SHP77 treated with DMSO at 0.1 percent for 48 hours (cell line): ENCODE results near the gene DCST1.

Source experiments
- DNase-seq: peaks from one replicate; lab custom pipeline; 2025; lab: John Stamatoyannopoulos, UW

DCST1 gene

DNA sequence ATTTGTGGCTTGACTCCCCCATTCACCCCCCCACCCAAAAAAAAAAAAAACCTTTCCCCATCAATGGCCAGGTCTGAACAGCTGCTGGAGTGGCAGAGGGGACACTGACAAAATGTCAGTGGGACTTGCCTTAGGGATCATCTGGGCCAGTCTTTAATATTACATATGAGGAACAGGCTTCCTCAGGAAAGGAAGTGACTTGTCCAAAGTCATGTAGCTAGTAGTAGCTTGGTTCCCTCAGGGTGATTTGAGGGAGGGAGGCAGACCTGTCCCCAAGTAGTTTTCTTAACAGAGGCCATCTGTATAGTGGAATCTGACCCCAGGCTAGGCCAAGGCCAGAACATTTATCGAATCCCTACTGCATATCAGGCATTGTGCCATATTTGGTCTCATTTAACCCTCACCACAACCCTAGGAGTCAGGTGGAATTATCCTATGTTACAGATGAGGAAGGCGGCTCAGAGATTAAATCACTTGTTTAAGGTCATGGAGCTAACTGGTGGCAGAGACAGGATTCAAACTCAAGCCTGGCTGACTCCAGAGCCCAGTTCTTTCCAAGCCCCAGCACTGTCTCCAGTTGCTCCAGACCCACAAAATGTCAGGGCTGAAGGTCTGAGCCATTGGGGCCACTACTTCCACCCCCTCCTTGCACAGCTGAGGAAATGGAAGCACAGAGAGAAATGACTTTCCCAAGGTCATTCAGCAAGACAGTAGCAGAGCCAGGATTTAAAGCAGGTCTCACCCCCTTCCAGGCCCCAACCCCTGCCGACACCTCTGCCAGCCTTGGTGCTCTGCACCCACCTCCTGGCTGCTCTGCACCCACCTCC is 20.6 kb upstream of the DCST1 start:
- no peak for DNase-seq

- DNase-seq = no peak
Observed at GRCh38 chr1:155013632-155014031, 20.0 kb upstream of the DCST1 start.

DNA sequence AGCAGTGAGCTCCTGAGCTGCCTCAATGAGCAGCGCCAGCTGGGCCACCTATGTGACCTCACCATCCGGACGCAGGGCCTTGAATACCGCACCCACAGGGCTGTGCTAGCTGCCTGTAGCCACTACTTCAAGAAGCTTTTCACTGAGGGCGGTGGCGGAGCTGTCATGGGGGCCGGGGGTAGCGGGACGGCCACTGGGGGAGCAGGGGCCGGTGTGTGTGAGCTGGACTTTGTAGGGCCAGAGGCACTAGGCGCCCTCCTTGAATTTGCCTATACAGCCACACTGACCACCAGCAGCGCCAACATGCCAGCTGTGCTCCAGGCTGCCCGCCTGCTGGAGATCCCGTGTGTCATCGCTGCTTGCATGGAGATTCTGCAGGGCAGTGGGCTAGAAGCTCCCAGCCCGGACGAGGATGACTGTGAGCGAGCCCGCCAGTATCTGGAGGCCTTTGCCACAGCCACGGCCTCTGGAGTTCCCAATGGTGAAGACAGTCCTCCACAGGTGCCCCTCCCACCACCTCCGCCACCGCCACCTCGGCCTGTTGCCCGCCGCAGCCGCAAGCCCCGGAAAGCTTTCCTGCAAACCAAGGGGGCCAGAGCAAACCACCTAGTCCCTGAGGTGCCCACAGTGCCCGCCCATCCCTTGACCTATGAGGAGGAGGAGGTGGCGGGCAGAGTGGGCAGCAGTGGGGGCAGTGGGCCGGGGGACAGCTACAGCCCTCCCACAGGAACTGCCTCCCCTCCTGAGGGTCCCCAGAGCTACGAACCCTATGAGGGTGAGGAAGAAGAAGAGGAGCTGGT is 18.7 kb upstream of the DCST1 start:
- no peak for DNase-seq

DNA sequence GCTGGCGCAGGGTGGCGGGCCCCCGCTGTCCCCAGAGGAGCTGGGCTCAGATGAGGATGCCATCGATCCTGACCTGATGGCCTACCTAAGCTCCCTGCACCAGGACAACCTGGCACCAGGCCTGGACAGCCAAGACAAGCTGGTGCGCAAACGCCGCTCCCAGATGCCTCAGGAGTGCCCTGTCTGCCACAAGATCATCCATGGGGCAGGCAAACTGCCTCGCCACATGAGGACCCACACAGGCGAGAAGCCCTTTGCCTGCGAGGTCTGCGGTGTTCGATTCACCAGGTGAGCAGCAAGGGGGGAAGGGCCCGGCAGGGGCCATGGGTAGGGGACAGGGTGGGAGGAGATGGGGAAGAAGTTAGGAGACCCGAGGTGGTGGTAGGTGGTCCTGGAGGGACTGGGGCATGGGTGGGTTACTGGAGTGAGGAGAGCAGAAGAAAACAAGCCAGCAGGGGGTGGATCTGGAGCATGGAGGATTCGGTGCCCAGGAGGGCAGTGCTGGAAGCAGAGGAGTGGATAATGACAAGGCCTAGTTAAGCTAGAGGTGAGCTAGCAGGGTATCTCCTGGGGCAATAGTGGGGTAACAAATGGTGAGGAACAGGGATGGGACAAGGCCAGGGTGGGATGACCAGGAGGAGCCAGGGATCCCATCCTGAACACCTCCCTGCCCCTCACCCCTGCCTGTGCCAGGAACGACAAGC is 17.9 kb upstream of the DCST1 start:
- DNase-seq = no peak

DNA sequence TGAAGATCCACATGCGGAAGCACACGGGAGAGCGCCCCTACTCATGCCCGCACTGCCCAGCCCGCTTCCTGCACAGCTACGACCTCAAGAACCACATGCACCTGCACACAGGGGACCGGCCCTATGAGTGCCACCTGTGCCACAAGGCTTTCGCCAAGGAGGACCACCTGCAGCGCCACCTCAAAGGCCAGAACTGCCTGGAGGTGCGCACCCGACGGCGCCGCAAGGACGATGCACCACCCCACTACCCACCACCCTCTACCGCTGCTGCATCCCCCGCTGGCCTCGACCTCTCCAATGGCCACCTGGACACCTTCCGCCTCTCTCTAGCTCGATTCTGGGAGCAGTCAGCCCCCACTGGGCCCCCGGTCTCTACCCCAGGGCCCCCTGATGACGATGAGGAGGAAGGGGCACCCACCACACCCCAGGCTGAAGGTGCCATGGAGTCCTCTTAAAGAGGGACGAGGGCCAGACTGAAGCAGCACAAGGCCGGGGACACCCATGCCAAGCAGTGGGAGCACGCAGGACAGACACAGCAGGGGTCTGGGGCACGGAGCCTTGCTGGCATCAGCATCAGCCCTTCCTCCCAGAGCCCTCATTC is 17.3 kb upstream of the DCST1 start:
- no peak for DNase-seq

DNA sequence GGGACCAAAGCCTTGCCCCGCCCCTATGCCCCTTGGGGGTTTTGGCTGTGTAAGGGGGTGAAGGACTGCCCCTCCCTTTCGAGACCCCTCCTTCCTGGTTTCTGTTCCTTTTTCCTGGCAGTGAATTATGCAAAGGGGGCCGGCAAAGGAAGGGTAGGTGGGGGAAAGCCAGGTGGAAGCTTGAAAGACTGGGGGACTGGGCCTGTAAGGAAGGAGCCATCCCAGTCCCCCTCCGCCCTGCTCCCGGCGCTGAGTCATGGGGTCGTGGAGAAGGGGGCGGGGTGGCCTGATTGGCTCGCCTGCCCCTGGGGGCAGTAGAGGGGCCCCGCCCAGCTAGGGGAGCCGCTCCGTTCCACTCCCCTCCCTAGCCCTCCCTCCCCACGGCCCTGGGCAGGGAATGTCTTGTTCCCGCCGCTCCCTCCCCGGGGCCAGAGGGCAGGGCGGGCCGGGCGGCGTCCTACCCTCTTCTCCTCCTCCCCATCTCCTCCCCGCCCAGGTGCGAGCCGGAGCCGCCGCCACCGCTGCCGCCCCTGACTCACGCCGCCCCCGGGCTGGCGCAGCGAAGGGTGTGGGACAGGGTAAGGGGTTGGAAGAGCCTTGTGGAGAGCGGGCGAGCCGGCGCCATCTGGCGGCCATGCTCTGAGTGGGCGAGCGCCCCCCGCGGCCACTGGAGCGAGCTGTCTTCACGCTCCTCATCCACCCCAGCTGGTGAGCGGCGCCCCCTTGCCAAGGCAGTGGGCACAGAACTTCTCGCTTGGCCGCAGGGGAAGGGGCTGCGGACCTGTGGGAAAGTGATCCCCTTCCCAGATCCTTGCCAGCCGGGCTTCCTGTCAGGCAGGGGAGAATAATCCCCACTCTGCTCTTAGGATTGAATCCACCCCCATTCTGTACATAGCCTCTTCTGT is 16.3 kb upstream of the DCST1 start:
- DNase-seq = peak; percentile 87

DNA sequence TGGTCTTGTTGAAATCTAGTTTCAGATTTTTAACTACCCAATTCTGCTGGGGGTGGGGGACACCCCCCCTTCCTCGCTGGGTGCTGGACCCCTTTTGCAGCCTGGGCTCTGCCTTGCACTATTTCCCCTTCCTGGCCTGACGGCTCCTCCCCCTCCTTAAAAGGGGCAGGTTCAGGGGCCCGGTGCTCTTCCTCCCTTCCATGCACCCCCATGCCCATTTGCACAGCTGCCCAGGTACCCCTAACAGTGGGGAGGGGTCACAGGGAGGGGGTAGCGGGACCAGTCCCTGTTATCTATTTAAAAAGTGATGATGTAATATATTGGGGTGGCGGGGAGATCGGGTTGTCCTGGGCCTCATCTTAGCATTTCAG is 15.7 kb upstream of the DCST1 start:
- no peak for DNase-seq

DNA sequence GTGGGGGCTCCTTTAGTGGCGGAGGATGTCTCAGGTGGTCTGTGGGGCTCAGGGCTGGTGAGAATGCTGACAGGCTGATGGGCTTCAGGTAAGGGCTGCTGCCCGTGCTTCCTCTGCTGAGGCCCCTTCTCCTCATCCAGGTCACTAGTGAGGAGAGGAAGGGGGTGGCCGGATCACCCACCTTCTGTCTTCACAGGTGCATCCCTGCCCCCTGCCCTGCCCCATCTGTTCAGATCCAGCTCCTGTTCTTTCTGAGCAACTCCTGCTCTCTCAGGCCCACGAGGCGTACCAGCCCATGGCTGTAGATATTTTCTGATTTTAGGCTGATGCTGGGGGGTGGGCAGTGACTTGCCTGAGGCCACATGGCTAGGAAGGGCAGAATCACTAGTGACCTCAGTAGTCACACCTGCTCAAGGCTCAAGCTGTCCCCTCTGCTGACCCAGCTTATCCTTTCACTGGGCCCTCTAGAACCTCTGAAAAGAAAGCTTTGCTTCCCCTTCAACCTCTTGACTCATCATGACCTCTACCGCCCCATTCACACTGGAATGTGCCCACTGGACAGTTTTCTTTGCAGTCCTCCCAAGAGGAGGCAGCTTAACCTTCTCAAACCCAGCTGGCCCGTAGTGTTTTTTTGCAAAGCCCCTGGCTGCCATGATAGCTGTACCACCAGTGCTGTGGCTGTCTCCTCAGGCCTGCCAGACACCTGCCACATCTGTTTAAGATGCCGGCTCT is 14.8 kb upstream of the DCST1 start:
- no peak for DNase-seq

DNA sequence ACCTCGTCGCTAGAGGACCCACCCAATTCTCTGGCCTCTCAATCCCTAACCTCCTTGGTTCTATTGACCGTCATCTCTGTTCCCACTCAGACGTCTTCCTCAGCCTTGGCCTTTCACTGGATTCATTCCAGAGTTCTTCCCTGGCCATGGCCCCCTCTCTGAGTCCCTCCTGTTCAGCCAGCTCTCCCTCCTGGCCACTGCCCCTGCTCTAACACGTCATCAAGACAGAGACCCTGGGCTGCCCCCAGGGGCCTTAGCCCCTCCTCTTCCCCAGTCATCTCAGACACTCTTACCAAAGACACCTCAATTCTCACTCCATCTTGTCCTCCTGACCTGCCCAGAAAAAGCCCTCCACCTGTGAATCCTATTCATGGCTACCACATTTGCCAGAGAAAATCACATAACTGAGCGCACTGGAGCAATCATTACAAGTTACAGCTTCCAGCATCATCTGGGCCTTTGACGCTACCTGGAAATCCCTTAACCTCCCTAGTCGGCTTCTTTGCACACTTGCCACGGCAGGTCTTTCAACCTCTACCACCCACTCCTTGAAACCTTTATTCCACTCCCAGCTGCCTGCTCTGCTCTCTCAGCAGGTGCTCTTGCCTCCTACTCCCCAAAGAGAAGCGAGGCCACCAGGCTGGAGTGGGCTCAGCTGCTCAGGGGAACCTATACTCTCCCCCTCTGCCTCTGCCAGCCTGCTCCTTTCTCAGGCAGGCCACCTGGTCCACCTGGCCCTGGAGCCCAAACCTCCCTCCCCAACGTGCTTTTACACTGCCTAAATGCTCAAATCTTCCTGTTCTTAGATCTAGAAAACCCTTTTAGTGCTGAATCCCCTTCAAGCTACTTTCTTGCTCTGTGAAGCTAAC is 14.0 kb upstream of the DCST1 start:
- no peak for DNase-seq

DNA sequence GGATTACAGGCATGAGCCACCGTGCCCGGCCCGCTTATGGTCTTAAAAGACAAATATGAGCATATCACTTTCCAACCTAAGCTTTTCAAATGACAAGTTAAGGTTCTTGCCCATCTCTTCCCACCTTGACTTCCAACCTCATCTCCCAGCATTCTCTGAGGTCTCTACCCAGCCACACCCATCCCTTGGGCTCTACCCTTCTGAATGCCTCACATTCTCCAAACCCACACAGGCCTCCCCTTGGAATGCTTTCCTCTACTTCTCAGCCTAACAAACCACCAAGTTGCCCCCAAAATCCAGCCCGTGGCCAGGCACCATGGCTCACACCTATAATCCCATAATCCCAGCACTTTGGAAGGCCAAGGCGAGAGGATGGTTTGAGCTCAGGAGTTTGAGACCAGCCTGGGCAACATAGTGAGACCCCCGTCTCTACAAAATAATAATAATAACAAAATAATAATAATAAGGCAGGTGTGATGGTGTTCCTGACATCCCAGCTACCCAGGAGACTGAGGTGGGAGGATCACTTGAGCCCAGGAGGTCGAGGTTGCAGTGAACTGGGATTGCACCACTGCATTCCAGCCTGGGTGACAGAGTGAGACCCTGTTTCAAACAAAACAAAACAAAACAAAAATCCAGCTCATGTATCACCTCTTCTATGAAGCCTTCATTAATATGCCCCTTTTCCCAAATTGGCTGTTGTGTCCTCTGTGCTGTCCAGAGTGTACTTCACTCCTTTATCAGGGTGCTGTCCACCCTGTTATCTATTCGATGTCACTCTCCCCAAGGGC is 11.3 kb upstream of the DCST1 start:
- no peak for DNase-seq

DNA sequence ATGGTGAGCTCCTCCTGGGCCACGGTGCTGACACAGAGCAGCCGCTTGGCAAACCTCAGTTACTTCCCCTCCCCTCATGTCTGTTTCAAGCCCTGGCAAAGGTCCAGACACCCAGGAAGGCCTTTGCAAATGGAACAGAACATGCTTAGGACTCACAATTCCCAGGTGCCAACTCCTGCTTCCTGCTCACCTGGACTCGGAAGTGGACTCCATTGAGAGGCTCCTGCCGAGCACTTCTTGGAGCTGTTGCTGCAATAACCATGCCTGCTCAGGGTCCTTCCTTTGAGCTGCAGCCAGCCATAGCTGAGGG is 10.7 kb upstream of the DCST1 start:
- DNase-seq = no peak

GRCh38 chr1:155023627-155024026 is 10.0 kb upstream of the DCST1 start:
- DNase-seq = no peak

DNA sequence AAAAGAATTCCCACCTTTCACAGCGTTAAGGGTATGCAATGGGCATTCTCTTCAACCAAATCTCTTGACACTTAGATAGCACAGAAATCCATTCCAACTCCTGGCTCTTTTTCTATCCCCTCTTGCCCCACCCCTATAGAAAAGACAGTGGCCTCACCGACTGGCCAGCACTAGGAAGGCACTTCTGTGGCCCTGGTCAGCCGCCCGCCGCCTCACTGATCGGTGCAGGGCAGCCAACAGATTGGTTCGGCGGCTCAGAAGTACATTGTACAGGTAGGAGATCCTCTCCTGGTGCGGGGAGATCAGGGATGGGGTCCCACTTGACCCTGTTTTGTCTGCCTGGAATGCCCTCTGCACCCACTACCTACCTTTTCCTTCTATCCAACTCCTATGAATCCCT is 9.3 kb upstream of the DCST1 start:
- no peak for DNase-seq

DNA sequence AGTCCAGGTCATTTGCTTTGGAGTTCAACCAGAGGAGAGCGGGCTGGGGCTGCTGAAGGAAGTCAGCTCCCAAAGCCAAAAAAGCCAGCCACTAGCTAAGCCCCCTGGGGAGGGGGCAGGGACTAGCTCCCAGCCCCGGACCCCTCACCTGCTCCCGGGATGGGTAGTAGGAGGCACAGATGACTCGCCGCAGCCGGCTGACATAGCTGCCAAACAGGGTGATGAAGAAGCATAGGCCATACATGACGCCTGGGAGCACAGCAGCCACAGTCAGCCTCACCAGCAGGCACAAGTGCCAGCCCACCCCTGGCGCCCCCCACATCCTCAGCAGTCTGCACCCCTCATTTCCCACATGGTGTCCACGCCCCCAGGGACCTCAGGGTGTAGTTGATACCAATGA is 7.5 kb upstream of the DCST1 start:
- no peak for DNase-seq

DNA sequence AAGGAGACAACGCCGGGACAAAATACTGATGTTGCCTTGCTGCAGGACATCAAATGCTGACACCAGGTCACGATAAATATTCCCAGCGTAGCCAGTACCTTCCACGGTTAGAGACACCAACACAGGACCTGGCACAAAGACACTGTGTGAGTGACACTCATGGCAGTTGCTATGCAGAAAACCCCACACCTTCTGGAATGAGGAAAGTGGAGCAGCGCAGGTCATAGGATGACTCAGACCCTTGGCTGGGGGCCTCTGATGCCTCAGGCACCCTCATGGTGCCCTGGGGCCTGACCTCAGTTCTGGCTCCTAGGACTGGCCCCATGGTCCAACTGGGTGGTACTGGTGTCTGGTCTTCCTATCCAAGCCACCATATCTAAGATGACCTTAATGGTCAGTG is 7.0 kb upstream of the DCST1 start:
- DNase-seq = no peak

DNA sequence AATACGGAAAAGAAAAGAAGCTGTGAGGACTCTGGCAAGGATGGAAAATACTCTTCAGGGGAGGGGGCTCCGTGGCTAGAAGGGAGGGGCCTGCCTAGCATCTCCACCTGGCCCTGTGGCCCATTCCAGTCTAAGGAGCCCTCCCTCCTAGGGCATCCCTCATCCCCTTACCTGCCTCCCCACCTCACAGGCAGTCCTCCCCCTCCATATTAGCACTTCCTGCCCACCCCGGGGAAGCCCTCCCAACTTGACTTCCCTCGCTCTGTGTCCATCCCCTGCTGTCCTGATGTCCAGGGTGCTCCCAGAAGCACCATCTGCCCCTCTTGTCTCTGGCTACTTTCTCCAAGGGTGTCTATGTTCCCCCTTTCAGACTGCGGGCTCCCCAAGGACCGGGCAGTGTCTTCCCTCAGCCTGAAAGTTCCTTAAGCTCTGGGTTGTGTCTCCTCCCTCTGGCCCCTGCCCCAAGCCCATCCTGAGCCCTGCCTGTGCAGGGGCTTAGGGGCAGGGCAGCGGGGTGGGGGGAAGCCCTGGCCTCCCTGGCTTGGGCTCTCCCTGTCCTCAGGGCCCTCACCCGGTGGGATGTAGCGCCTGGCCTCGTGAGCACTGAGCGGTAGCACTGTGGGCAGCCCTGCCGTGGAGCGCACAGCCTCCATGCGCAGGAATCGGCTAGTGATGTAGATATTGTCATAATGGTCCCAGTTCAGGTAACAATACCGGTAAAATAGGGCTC is 3.9 kb upstream of the DCST1 start:
- DNase-seq = no peak

- no peak for DNase-seq
Observed at GRCh38 chr1:155030243-155030795, 3.3 kb upstream of the DCST1 start.

DNA sequence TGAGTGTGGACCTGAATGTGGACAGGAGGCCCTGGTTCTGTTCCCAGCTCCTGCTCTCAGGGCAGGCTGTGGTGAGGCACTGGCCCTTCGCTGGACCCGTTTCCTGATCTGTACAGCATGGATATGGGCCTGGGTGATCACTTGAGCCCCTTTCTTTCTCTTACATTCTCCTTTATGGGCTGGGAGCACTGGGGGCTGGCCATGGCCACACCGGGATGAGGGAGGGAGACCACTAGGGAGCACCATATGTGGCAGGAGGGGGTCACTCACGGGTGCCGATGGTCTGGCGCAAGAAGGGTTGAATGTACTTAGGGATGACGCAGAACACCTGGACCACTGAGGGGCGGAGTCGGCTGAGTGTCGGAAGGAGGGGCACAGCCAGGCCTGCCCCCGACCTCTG is 2.7 kb upstream of the DCST1 start:
- DNase-seq = no peak
